ENCODE results near the gene PDE3A.

The PDE3A gene

DNA sequence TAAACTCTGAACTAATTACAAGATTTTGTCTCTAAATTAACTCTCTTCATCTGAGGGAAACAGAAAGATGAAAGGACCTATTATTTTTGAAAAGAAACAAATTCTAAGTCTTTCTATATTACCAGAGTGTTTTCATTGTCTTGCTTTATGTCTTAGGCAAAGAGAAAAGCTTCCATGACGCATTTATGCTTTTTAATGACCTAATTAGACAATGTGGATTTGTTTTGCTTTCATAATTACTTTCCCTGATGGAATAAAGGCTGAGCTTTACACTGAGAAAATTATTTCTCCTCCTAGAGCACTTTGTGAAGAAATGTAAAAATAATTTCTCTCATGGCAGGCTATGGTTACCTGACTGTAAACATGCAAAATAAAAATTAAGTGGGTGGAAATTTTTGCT lies 188.8 kb downstream of the PDE3A start:
- DNase-seq (ENCODE audit: low spot score), result no peak
- in situ Hi-C loops (cut with MboI; ENCODE audit: low sequenced_read_pairs, unreplicated experiment), result no loop called here
- no peak for TF ChIP-seq CTCF (IDR thresholded peaks at IDR 0.05; ENCODE audit: borderline replicate concordance, control extremely low read depth, extremely low read depth, insufficient read depth, missing control alignments)

- no peak for TF ChIP-seq CTCF (IDR thresholded peaks at IDR 0.05; ENCODE audit: borderline replicate concordance, control extremely low read depth, extremely low read depth, insufficient read depth, missing control alignments)
- DNase-seq (ENCODE audit: low spot score), result no peak
- in situ Hi-C loops (cut with MboI; ENCODE audit: low sequenced_read_pairs, unreplicated experiment), result no loop called here
Observed at GRCh38 chr12:20560935-20561334, 192.6 kb downstream of the PDE3A start.

GRCh38 chr12:20561871-20562270 lies 193.5 kb downstream of the PDE3A start:
- no peak for DNase-seq (ENCODE audit: low spot score)
- TF ChIP-seq CTCF (IDR thresholded peaks at IDR 0.05; ENCODE audit: borderline replicate concordance, control extremely low read depth, extremely low read depth, insufficient read depth, missing control alignments), result no peak
- in situ Hi-C loops (cut with MboI; ENCODE audit: low sequenced_read_pairs, unreplicated experiment), result no loop called here

- in situ Hi-C loops (cut with MboI; ENCODE audit: low sequenced_read_pairs, unreplicated experiment), result no loop called here
- no peak for DNase-seq (ENCODE audit: low spot score)
- TF ChIP-seq CTCF (IDR thresholded peaks at IDR 0.05; ENCODE audit: borderline replicate concordance, control extremely low read depth, extremely low read depth, insufficient read depth, missing control alignments), result no peak
Observed at GRCh38 chr12:20567413-20567812, 199.1 kb downstream of the PDE3A start.

DNA sequence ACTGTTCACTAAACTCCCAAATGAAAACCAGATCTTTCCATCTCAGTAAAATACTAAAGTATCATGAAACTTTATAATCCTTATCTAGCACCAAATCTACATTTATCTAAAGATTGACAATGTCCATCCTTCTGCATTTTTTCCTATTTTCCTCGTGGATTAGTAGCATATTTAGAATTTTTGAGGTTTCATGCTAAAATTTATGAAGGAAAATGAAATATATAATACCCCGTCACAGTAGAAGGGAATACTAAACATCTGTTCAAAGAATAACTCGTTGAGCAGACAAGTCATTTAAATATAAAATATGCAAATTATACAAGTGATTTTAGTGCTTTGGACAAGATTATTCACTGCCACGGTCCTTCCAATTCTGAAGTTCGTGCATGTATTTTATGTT lies 204.1 kb downstream of the PDE3A start:
- DNase-seq (ENCODE audit: low spot score), result no peak
- no peak for TF ChIP-seq CTCF (IDR thresholded peaks at IDR 0.05; ENCODE audit: borderline replicate concordance, control extremely low read depth, extremely low read depth, insufficient read depth, missing control alignments)
- in situ Hi-C loops (cut with MboI; ENCODE audit: low sequenced_read_pairs, unreplicated experiment), result no loop called here

- TF ChIP-seq CTCF (IDR thresholded peaks at IDR 0.05; ENCODE audit: borderline replicate concordance, control extremely low read depth, extremely low read depth, insufficient read depth, missing control alignments), result no peak
- no peak for DNase-seq (ENCODE audit: low spot score)
- in situ Hi-C loops (cut with MboI; ENCODE audit: low sequenced_read_pairs, unreplicated experiment), result no loop called here
Observed at GRCh38 chr12:20576528-20576927, 208.2 kb downstream of the PDE3A start.

DNA sequence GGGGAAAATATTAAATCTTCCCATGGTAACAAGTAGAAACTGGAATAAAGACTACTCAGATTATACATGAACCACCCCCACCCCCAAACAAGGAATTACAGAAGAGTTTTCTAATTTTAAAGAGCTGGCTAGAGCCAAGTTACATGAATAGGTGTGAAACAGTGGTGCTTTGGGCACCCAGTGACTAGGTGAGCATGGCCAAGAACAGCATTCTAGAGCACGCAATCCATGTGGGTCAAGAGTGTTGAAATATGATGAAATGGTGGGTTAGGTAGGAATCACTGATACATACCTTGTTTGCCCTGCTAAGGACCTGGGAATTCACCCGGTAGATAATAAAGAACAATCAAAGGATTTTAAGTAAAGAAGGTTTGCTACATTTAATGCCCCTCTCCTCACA lies 208.7 kb downstream of the PDE3A start:
- TF ChIP-seq CTCF (IDR thresholded peaks at IDR 0.05; ENCODE audit: borderline replicate concordance, control extremely low read depth, extremely low read depth, insufficient read depth, missing control alignments), result no peak
- in situ Hi-C loops (cut with MboI; ENCODE audit: low sequenced_read_pairs, unreplicated experiment), result no loop called here
- DNase-seq (ENCODE audit: low spot score), result no peak

Data from GM13976 (cell line).